Suprapubic skin (tissue), 4 donors: ENCODE data around the gene ANLN.

ENCODE experiments used
- CTCF ChIP-seq, 2 donors: fragments of 200-600 bp in 1 of 2; fragments of 450-650 bp in 1 of 2; sonication (generic) in 1 of 2; IDR thresholded peaks; one replicate each; pipeline ENCODE4 v1.5.1; 2016 to 2019; ENCODE audit warnings: antibody characterized with exemption in 2 of 2, mild to moderate bottlenecking in 1 of 2, moderate library complexity in 1 of 2
- POLR2A ChIP-seq, 2 donors: fragments of 450-650 bp; IDR thresholded peaks; one replicate each; pipeline ENCODE4 v1.6.1; 2017; ENCODE audit warnings: antibody characterized with exemption in 2 of 2, mild to moderate bottlenecking in 2 of 2, moderate library complexity in 2 of 2
- POLR2AphosphoS5 ChIP-seq, 3 donors: sonication (generic); formaldehyde crosslinking; IDR thresholded peaks; one replicate each; pipeline ENCODE4 v1.6.1; 2017; ENCODE audit warnings: antibody characterized with exemption in 3 of 3

GRCh38 chr7:36395171-36395894 lies 5.7 kb downstream of the ANLN start:
- TF ChIP-seq POLR2AphosphoS5 (IDR thresholded peaks at IDR 0.05) (no peak), CTCF (IDR thresholded peaks at IDR 0.05) (no peak), POLR2A (IDR thresholded peaks at IDR 0.05) (no peak)
